GM19099 (cell line): Measurements from ENCODE around the gene RPS24.
A peak's percentile ranks its signal among the peaks of the same experiment; 100 is the strongest.

ENCODE experiments used
- POLR2A ChIP-seq: IDR thresholded peaks from 3 replicates; pipeline ENCODE4 v1.6.1; 2011; ENCODE audit warnings: low read depth; ENCODE audit not compliant: insufficient read length; ENCODE audit errors: extremely low read depth

Gene RPS24

DNA sequence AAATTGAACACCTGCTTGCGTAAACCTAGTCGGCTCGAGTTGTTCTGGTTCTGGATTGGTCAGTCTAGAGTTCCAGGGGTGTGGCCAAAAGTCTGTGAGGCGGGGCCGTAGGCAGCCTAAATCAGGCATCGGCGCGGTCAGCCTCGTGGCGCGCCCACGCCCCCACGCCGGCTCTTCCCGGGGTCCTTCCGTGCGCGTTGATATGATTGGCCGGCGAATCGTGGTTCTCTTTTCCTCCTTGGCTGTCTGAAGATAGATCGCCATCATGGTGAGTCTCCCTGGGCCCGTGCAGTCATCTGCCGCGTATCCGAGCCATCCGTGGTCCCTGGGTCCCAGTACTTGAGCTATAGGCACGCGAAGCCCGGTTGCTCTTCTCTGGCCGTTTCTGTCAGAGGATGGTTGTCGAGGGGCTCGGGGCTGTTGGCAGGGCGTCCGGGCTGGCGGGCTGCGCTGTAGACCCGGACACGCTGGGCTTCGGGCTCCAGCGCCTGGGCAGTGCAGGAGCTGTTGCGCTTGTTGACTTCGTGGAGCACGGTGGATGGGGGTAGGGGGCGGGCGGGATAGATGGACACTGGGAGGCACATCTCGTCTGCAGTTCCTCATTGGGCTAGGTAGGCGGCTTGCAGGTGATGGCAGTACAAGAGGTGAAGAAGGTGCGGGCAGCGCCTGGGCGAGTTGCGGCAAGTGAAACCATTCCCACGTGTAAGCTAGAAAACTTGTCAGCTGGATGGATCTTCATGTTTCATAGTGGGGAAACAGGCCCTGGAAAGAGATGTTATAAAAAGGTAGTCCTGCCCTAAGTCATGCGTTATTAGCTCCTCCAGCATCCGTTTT lies at the start of gene RPS24:
Gene RPS24 (plus strand): TSS at position 227 of the 834 bp plus-strand sequence. CDS start 39 bp downstream, at position 266.
- TF ChIP-seq POLR2A, result peak; percentile 99

DNA sequence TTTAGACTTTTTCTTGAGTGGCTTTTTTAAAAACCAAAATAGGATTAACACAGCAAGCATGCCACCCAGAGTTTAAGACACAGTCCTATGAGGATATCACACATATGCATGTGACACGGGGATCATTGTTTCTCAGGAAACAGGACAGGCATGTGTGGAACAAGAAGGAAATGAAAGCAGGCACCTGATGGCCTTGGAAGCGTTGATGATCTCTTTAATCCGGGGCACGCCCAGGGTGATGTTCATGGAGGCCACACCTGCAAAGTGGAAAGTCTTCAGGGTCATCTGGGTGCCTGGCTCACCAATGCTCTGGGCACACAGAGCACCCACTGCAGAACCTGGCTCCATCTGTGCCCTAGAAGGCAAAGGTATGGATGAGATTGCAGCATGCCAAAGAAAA lies 48.7 kb upstream of the RPS24 start:
- no peak for TF ChIP-seq POLR2A

- no peak for TF ChIP-seq POLR2A
These were observed 45.9 kb upstream of the RPS24 start for GRCh38 chr10:77987671-77988255.

GRCh38 chr10:77989081-77989724 lies 44.5 kb upstream of the RPS24 start:
- no peak for TF ChIP-seq POLR2A

DNA sequence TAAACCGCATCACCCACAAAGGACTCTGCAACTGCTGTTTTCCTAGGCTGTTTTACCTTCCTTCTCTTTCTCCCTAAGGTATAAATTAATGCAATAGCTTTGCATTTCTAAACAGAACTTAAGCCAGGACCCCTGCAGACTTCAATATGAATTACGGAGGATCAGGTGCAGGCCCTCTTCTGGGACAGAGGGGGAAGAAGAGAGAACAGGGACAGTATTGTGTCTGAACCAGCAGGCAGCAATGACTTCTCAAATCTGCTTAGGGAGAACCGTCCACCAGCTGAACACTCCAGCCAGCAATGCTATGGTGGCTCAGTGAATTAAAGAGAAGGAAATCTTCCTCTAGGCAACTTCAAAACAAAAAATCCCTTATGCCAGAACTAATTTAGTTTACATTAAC lies 40.0 kb upstream of the RPS24 start:
- no peak for TF ChIP-seq POLR2A

DNA sequence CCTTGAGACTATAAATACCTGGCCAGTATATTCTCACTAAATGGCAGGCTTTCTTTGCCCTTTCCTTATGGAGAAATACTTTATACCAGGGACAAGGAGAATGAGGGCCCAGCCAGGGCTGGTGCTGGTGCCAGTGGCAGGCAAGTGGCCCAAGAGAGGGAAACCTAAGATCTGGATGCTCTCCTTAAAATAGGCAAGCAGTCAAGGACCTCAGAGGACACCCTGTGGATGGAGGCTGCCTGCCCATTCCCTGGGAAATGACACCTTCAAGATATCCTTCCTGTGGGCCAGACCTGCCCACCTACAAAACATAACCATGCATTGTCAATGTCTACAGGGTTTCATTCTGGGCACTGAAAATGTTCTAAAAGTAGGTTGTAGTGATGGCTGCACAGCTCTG lies 33.5 kb upstream of the RPS24 start:
- TF ChIP-seq POLR2A, result no peak

DNA sequence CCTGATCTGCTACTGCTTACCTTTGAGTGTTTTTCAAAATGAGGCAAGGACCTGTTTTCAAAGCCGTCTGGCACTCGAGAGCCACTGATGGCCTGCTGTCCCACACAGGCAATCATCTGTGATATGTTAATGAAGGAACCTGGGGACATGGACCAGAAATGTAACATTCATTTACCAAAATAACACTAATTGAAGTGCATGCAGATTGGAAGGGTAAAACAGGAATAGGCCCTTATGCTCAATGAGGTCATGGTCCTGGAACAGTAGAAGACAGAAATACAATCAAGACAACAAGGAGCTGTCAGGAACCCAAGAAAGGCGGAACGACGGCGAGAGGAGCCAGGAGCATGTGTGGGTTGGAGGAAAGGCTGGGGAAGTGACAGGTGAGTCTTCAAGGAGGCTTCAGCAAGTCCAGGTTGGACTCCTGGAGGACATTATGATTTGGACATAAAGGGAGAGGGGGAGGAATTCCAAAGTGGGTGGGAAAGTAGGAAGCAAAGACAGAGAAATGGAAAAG lies 32.6 kb upstream of the RPS24 start:
- no peak for TF ChIP-seq POLR2A

DNA sequence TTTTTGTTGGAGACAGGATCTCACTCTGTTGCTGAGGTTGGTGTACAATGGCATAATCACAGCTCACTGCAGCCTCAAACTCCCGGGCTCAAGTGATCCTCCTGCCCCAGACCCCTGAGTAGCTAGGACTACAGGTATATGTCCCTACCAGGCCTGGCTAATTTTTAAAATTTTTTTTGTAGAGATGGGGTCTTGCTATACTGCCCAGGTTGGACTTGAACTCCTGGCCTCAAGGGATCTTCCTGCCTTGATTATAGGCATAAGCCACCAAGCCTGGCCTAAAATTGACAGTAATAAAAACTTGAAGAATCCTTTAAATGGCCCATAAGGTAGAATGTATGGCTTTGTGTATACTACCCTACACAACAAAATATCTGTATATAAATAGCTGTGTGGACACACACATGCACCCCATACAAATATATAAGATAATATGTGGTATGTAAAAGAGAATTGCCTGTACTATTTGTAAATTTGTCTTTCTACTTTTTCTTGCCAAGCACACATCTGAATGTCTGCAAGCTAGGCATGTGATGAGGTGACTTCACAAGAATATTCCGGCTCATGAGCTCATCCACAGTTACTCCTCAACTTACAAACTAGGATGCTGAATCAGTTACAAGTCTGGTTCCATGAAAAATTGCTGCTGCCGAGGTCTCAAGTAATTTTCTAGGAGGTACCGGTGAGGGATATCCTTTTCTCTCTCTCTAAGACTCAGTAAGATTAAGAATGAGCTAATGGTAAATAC lies 30.9 kb upstream of the RPS24 start:
- TF ChIP-seq POLR2A, result no peak

- TF ChIP-seq POLR2A, result no peak
These were observed 29.2 kb upstream of the RPS24 start for GRCh38 chr10:78004215-78005026.

GRCh38 chr10:78007172-78007571 lies 26.5 kb upstream of the RPS24 start:
- no peak for TF ChIP-seq POLR2A

DNA sequence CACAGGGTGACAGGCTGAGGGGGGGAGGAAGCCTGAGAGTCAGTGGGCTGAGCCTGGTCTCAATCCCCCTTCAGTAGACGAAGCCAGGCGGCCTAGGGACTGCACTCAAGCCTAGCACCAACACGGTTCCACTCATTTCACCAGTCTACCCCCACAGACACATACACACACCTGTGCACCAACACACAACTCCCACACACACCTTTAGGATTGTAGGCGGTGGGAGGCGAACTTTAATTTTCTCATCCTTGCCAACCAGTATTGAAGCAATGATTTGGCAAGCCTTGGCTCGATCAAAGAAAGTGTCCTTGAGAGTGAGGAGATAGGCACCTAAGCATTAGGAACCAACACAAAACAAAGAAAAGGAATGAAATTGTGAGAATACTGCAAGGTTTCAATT lies 24.0 kb upstream of the RPS24 start:
- TF ChIP-seq POLR2A, result no peak

- TF ChIP-seq POLR2A, result no peak
These were observed 23.4 kb upstream of the RPS24 start for GRCh38 chr10:78010278-78010677.

DNA sequence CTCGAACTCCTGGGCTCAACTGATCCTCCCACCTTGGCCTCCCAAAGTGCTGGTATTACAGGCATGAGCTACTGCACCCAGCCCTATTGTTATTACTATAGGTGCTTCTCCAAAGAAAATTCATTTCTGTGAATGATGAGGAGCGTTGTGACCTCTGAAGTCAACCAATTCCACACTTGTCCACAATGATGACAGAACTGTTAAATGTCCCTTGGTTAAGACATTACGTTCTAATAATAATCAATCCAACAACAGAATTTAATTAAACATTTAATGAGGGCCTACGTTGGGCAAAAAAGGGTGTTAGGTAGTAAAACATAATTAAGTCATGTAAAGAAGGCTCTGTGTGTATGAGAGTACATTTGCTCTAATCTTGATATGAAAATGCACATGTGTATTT lies 22.6 kb upstream of the RPS24 start:
- no peak for TF ChIP-seq POLR2A

DNA sequence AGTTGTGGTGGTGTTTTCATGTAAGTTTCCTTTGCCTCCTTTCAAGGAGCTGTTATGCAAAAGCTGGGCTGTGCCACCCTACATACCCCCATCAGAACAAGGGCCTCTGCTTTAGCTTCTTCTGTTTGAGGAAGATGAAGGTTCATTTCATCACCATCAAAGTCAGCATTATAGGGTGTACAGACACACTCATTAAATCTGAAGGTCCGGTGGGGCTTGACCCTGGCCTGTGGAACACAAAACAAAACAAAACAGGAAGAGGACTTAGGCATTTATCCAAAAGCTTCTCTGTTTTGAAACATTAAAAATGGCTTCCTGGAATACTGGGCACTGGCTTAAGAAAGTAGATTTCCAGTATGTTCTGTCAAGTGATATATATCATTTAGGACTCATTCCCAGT lies 20.1 kb upstream of the RPS24 start:
- TF ChIP-seq POLR2A, result no peak
